ENCODE data around the gene TNS4. TPM values are rescaled to one million over a fixed set of nuclear protein-coding genes. Genes with fewer than 3 reads are reported as not detected.

TNS4 gene
- total and polyA plus RNA-seq, 2 of the 4 experiments (the other 2 are of a cell fraction) = not detected

- no peaks in the 10 kb centered on the region for H3K27me3 ChIP-seq (ENCODE audit: control insufficient read depth, insufficient read depth, low read length)
- ATAC-seq (ENCODE audit: low read depth) (no peak), DNase-seq (no peak)
- H3K14ac ChIP-seq (replicated peaks; ENCODE audit: low read depth, low read length) = peak overlapping the region; percentile 24; the same call in 1 of the 2 replicates
- H3K36me3 ChIP-seq (ENCODE audit: control insufficient read depth, insufficient read depth, low read length) = peaks cover 47% of the 10 kb centered on the region
- H3K27ac ChIP-seq (ENCODE audit: insufficient read depth, low read length) = peak overlapping the region; percentile 16; the same call in 1 of the 2 replicates
- H3K4me1 ChIP-seq (ENCODE audit: control insufficient read depth, insufficient read depth, low read length) = peaks cover 36% of the 10 kb centered on the region
- TF ChIP-seq RCOR1 (IDR thresholded peaks at IDR 0.05; ENCODE audit: insufficient replicate concordance, low read length) = no peak
- no peak for TF ChIP-seq MAZ (IDR thresholded peaks at IDR 0.05; ENCODE audit: borderline replicate concordance, low read depth, low read length)
- no peak for TF ChIP-seq CHD1 (IDR thresholded peaks at IDR 0.05; ENCODE audit: low read depth, low read length)
- no peak for TF ChIP-seq USF2 (IDR thresholded peaks at IDR 0.05; ENCODE audit: low read depth, low read length)
- TF ChIP-seq RFX5 (IDR thresholded peaks at IDR 0.05; ENCODE audit: low read depth, low read length) = no peak
- TF ChIP-seq MXI1 (IDR thresholded peaks at IDR 0.05; ENCODE audit: borderline replicate concordance, low read depth, low read length) = no peak
- no peak for TF ChIP-seq FOS (IDR thresholded peaks at IDR 0.05; ENCODE audit: low read depth, low read length)
- TF ChIP-seq NFE2L2 (IDR thresholded peaks at IDR 0.05; ENCODE audit: low read depth, low read length) = no peak
- no peak for TF ChIP-seq SMC3 (IDR thresholded peaks at IDR 0.05; ENCODE audit: low read depth, low read length)
- TF ChIP-seq BHLHE40 (IDR thresholded peaks at IDR 0.05; ENCODE audit: low read depth, low read length) = no peak
- no peak for TF ChIP-seq MAFK (IDR thresholded peaks at IDR 0.05; ENCODE audit: low read depth, low read length)
- peaks cover 8 to 43% of the 10 kb centered on the region in 2 experiments for H3K79me1 ChIP-seq (ENCODE audit: low read depth in 1 of 2, low read length in 2 of 2)
- no peak overlapping the region for H3K4me2 ChIP-seq (ENCODE audit: low read depth, low read length)
- ChIA-PET CTCF (no interaction called here), POLR2A (ENCODE audit: unreplicated experiment) (interaction anchor here (0.6 kb wide), 1 partner anchor 28 kb away, joined by 3 read pairs; no protein-coding TSS in a partner anchor)
- H2BK15ac ChIP-seq (ENCODE audit: low read depth, low read length) = no peak overlapping the region; the same call in 2 of the 3 replicates
- peak overlapping the region; percentile 51; the same call in 1 of the 2 replicates for H3K4ac ChIP-seq (ENCODE audit: low read depth, low read length)
- H4K20me1 ChIP-seq (ENCODE audit: insufficient read depth, low read length) = peaks cover 44% of the 10 kb centered on the region
- H4K91ac ChIP-seq (ENCODE audit: insufficient read depth, low read depth, low read length) = 0 out of 2 replicates have a peak overlapping the region, but pooled peaks have one; percentile 19
- peak overlapping the region; percentile 6 for H2BK5ac ChIP-seq (ENCODE audit: low read depth, low read length, poor library complexity, severe bottlenecking)
- peak overlapping the region; percentile 30; the same call in 1 of the 2 replicates for H3K56ac ChIP-seq (ENCODE audit: extremely low read depth, insufficient read depth, low read length)
- H3K9me3 ChIP-seq (ENCODE audit: control insufficient read depth, insufficient read depth, low read length) = no peaks in the 10 kb centered on the region
- BruUV-seq (replicated peaks) = no TSS peak
- intact Hi-C loops (cut with micrococcal nuclease) = no loop called here
- H4K5ac ChIP-seq (ENCODE audit: low read depth, low read length) = no peak overlapping the region
- 86% methylated on average over 5 of the region's 12 CpGs; no CpG with 5 or more reads in 1 of the 2 experiments for WGBS, 2 experiments (ENCODE audit: extremely low coverage in 2 of 2, insufficient read length in 1 of 2)
- no peak overlapping the region for H3K9ac ChIP-seq (ENCODE audit: low read depth, low read length)
- H2AK5ac ChIP-seq (ENCODE audit: low read depth, low read length) = peak overlapping the region; percentile 24; the same call in 1 of the 2 replicates
- H3K4me3 ChIP-seq (ENCODE audit: insufficient read depth, low read depth, low read length) = no peak overlapping the region
- in situ Hi-C loops (cut with MboI; ENCODE audit: low sequenced_read_pairs) = no loop called here
- peak overlapping the region; percentile 26 for H3K18ac ChIP-seq (ENCODE audit: low read depth, low read length)
- no peak overlapping the region for H2AFZ ChIP-seq (replicated peaks; ENCODE audit: low read length, poor library complexity)
- H2BK20ac ChIP-seq (ENCODE audit: low read depth, low read length) = peak overlapping the region; percentile 29; the same call in 1 of the 2 replicates
- dilution Hi-C loops (cut with HindIII; ENCODE audit: low sequenced_read_pairs, unreplicated experiment) = no loop called here
- peaks cover 37% of the 10 kb centered on the region for H3K9me1 ChIP-seq (ENCODE audit: insufficient read depth, low read length)
- peak overlapping the region; percentile 61 for H2AK9ac ChIP-seq (replicated peaks; ENCODE audit: low read depth, low read length, poor library complexity)
- peak overlapping the region in 1 of 2 experiments; percentile 62; a peak in 2 of 4 replicates for H4K8ac ChIP-seq (ENCODE audit: low read depth in 2 of 2, low read length in 2 of 2)
- H2BK120ac ChIP-seq (ENCODE audit: low read depth, low read length) = peak overlapping the region; percentile 36
- peak overlapping the region; percentile 28 for H3K23ac ChIP-seq (ENCODE audit: low read depth, low read length)
Observed at GRCh38 chr17:40458851-40459482, 42.5 kb downstream of the TNS4 start.
